ENCODE measurements around the gene TUBB6. TPM values are rescaled to one million over a fixed set of nuclear protein-coding genes. Genes with fewer than 3 reads are reported as not detected.

TUBB6 gene
- total RNA-seq, 1 donor, result 36.7 TPM

GRCh38 chr18:12336171-12336613 is 28.2 kb downstream of the TUBB6 start:
- no peaks in the 10 kb centered on the region for H3K27me3 ChIP-seq (ENCODE audit: insufficient read depth, low read length)
- H3K9me3 ChIP-seq (ENCODE audit: low read depth, low read length), result no peaks in the 10 kb centered on the region
- H3K4me3 ChIP-seq (ENCODE audit: low read length), result no peak overlapping the region
- no peaks in the 10 kb centered on the region for H3K4me1 ChIP-seq (ENCODE audit: insufficient read depth, low read length)

- no peaks in the 10 kb centered on the region for H3K9me3 ChIP-seq (ENCODE audit: low read depth, low read length)
These were observed 28.8 kb downstream of the TUBB6 start for GRCh38 chr18:12336887-12337286.

GRCh38 chr18:12338382-12338781 is 30.3 kb downstream of the TUBB6 start:
- no peaks in the 10 kb centered on the region for H3K9me3 ChIP-seq (ENCODE audit: low read depth, low read length)
- no peaks in the 10 kb centered on the region for H3K4me1 ChIP-seq (ENCODE audit: insufficient read depth, low read length)
- H3K27me3 ChIP-seq (ENCODE audit: insufficient read depth, low read length), result no peaks in the 10 kb centered on the region
- no peak overlapping the region for H3K4me3 ChIP-seq (ENCODE audit: low read length)

More at GRCh38 chr18:12336887-12337286, 28.8 kb downstream of the TUBB6 start:
- H3K4me3 ChIP-seq (ENCODE audit: low read length), result no peak overlapping the region
- H3K27me3 ChIP-seq (ENCODE audit: insufficient read depth, low read length), result no peaks in the 10 kb centered on the region
- H3K4me1 ChIP-seq (ENCODE audit: insufficient read depth, low read length), result no peaks in the 10 kb centered on the region

GRCh38 chr18:12340945-12341660 is 33.1 kb downstream of the TUBB6 start:
- no peaks in the 10 kb centered on the region for H3K9me3 ChIP-seq (ENCODE audit: low read depth, low read length)
- H3K27me3 ChIP-seq (ENCODE audit: insufficient read depth, low read length), result no peaks in the 10 kb centered on the region
- no peak overlapping the region for H3K4me3 ChIP-seq (ENCODE audit: low read length)
- no peaks in the 10 kb centered on the region for H3K4me1 ChIP-seq (ENCODE audit: insufficient read depth, low read length)

- Histone ChIP-seq H3K4me1 (ENCODE audit: insufficient read depth, low read length) (no peaks in the 10 kb centered on the region), H3K9me3 (ENCODE audit: low read depth, low read length) (no peaks in the 10 kb centered on the region), H3K4me3 (ENCODE audit: low read length) (no peak overlapping the region), H3K27me3 (ENCODE audit: insufficient read depth, low read length) (no peaks in the 10 kb centered on the region)
These were observed 34.6 kb downstream of the TUBB6 start for GRCh38 chr18:12342661-12343060.

- Histone ChIP-seq H3K9me3 (ENCODE audit: low read depth, low read length) (no peaks in the 10 kb centered on the region), H3K4me3 (ENCODE audit: low read length) (no peak overlapping the region), H3K27me3 (ENCODE audit: insufficient read depth, low read length) (no peaks in the 10 kb centered on the region), H3K4me1 (ENCODE audit: insufficient read depth, low read length) (no peaks in the 10 kb centered on the region)
These were observed 37.6 kb downstream of the TUBB6 start for GRCh38 chr18:12345491-12346239.

GRCh38 chr18:12346240-12346565 is 38.2 kb downstream of the TUBB6 start:
- Histone ChIP-seq H3K4me1 (ENCODE audit: insufficient read depth, low read length) (no peaks in the 10 kb centered on the region), H3K27me3 (ENCODE audit: insufficient read depth, low read length) (no peaks in the 10 kb centered on the region), H3K9me3 (ENCODE audit: low read depth, low read length) (no peaks in the 10 kb centered on the region), H3K4me3 (ENCODE audit: low read length) (no peak overlapping the region)

- no peaks in the 10 kb centered on the region for H3K4me1 ChIP-seq (ENCODE audit: insufficient read depth, low read length)
- no peaks in the 10 kb centered on the region for H3K9me3 ChIP-seq (ENCODE audit: low read depth, low read length)
- no peak overlapping the region for H3K4me3 ChIP-seq (ENCODE audit: low read length)
- no peaks in the 10 kb centered on the region for H3K27me3 ChIP-seq (ENCODE audit: insufficient read depth, low read length)
These were observed 39.9 kb downstream of the TUBB6 start for GRCh38 chr18:12347895-12348294.

GRCh38 chr18:12352188-12352587 is 44.1 kb downstream of the TUBB6 start:
- no peak overlapping the region for H3K4me3 ChIP-seq (ENCODE audit: low read length)
- H3K4me1 ChIP-seq (ENCODE audit: insufficient read depth, low read length), result no peaks in the 10 kb centered on the region
- H3K27me3 ChIP-seq (ENCODE audit: insufficient read depth, low read length), result no peaks in the 10 kb centered on the region
- no peaks in the 10 kb centered on the region for H3K9me3 ChIP-seq (ENCODE audit: low read depth, low read length)

GRCh38 chr18:12359515-12359927 is 51.5 kb downstream of the TUBB6 start:
- Histone ChIP-seq H3K4me1 (ENCODE audit: insufficient read depth, low read length) (peaks cover 6% of the 10 kb centered on the region), H3K27me3 (ENCODE audit: insufficient read depth, low read length) (no peaks in the 10 kb centered on the region), H3K4me3 (ENCODE audit: low read length) (no peak overlapping the region), H3K9me3 (ENCODE audit: low read depth, low read length) (no peaks in the 10 kb centered on the region)

- H3K27me3 ChIP-seq (ENCODE audit: insufficient read depth, low read length), result no peaks in the 10 kb centered on the region
- H3K4me1 ChIP-seq (ENCODE audit: insufficient read depth, low read length), result peaks cover 6% of the 10 kb centered on the region
- no peak overlapping the region for H3K4me3 ChIP-seq (ENCODE audit: low read length)
- H3K9me3 ChIP-seq (ENCODE audit: low read depth, low read length), result no peaks in the 10 kb centered on the region
These were observed 53.8 kb downstream of the TUBB6 start for GRCh38 chr18:12361770-12362378.

GRCh38 chr18:12362473-12363174 is 54.6 kb downstream of the TUBB6 start:
- Histone ChIP-seq H3K9me3 (ENCODE audit: low read depth, low read length) (no peaks in the 10 kb centered on the region), H3K4me3 (ENCODE audit: low read length) (no peak overlapping the region), H3K4me1 (ENCODE audit: insufficient read depth, low read length) (peaks cover 6% of the 10 kb centered on the region), H3K27me3 (ENCODE audit: insufficient read depth, low read length) (no peaks in the 10 kb centered on the region)

- H3K9me3 ChIP-seq (ENCODE audit: low read depth, low read length), result no peaks in the 10 kb centered on the region
- no peaks in the 10 kb centered on the region for H3K27me3 ChIP-seq (ENCODE audit: insufficient read depth, low read length)
- no peak overlapping the region for H3K4me3 ChIP-seq (ENCODE audit: low read length)
- peaks cover 6% of the 10 kb centered on the region for H3K4me1 ChIP-seq (ENCODE audit: insufficient read depth, low read length)
These were observed 58.3 kb downstream of the TUBB6 start for GRCh38 chr18:12366379-12366778.

- no peaks in the 10 kb centered on the region for H3K9me3 ChIP-seq (ENCODE audit: low read depth, low read length)
- no peak overlapping the region for H3K4me3 ChIP-seq (ENCODE audit: low read length)
- H3K27me3 ChIP-seq (ENCODE audit: insufficient read depth, low read length), result no peaks in the 10 kb centered on the region
- peaks cover 6% of the 10 kb centered on the region for H3K4me1 ChIP-seq (ENCODE audit: insufficient read depth, low read length)
These were observed 58.7 kb downstream of the TUBB6 start for GRCh38 chr18:12366784-12367183.

- H3K4me1 ChIP-seq (ENCODE audit: insufficient read depth, low read length), result peaks cover 9% of the 10 kb centered on the region
These were observed 61.2 kb downstream of the TUBB6 start for GRCh38 chr18:12369211-12369610.

More at GRCh38 chr18:12369211-12369610, 61.2 kb downstream of the TUBB6 start:
- no peaks in the 10 kb centered on the region for H3K9me3 ChIP-seq (ENCODE audit: low read depth, low read length)
- no peaks in the 10 kb centered on the region for H3K27me3 ChIP-seq (ENCODE audit: insufficient read depth, low read length)
- no peak overlapping the region for H3K4me3 ChIP-seq (ENCODE audit: low read length)
